B cell (primary cell): ENCODE data around the gene DLG1. TPM values are rescaled to one million over a fixed set of nuclear protein-coding genes. Genes with fewer than 3 reads are reported as not detected.

Source experiments
- ATAC-seq: fragments of 200-7000 bp; cut with Tn5 transposase; one replicate; pipeline ENCODE4 v1.10.0; 2021; ENCODE audit warnings: low read depth, mild to moderate bottlenecking, moderate number of reproducible peaks, moderate library complexity
- CTCF ChIA-PET: fragments of 350-600 bp; sonication (Branson Sonifier 250); formaldehyde crosslinking; loops from one replicate; lab custom pipeline; 2021; ENCODE audit warnings: antibody characterized with exemption, inconsistent platforms; lab: Charles Lee
- POLR2A ChIA-PET: fragments of 350-600 bp; sonication (Branson Sonifier 250); formaldehyde crosslinking; loops from one replicate; lab custom pipeline; 2021; ENCODE audit warnings: antibody characterized with exemption; lab: Charles Lee
- DNase-seq: peaks from one replicate; pipeline ENCODE4 v3.0.0; 2013
- H2AFZ ChIP-seq: 2 replicates; pipeline ENCODE4 v1.6.1; 2012; ENCODE audit warnings: mild to moderate bottlenecking, low read depth, low read length; ENCODE audit not compliant: insufficient read depth, poor library complexity, severe bottlenecking
- H3K27ac ChIP-seq, 2 donors: 1 replicate in 1 of 2; 2 replicates in 1 of 2; pipeline ENCODE4 v1.5.1; 2012 to 2013; ENCODE audit warnings: low read length in 2 of 2, mild to moderate bottlenecking in 2 of 2, moderate library complexity in 1 of 2
- H3K27me3 ChIP-seq, 4 experiments: fragments of 200-600 bp in 1 of 4; sonication (generic) in 1 of 4; replicated peaks in 1 of 4; 1 replicate in 2 of 4; 2 replicates in 2 of 4; pipeline versions ENCODE4 v1.6.1 to v1.7.0; 2013 to 2016; ENCODE audit warnings: low read length in 3 of 4, mild to moderate bottlenecking in 2 of 4, mixed read lengths in 1 of 4, moderate library complexity in 1 of 4; ENCODE audit not compliant: insufficient read depth in 4 of 4, control insufficient read depth in 3 of 4; ENCODE audit errors: control extremely low read depth in 1 of 4
- H3K36me3 ChIP-seq, 2 experiments: replicated peaks in 1 of 2; 1 replicate in 1 of 2; 2 replicates in 1 of 2; pipeline versions ENCODE4 v1.6.1 to v1.7.1; 2013; ENCODE audit warnings: low read length in 1 of 2; ENCODE audit not compliant: insufficient read depth in 2 of 2, control insufficient read depth in 1 of 2; ENCODE audit errors: control extremely low read depth in 1 of 2, extremely low read depth in 1 of 2
- H3K4me1 ChIP-seq, 2 donors: fragments of 200-600 bp in 1 of 2; sonication (generic) in 1 of 2; 1 replicate in 1 of 2; 2 replicates in 1 of 2; pipeline versions ENCODE4 v1.5.1 to v1.6.1; 2013 to 2017; ENCODE audit warnings: low read length in 2 of 2; ENCODE audit not compliant: control insufficient read depth in 2 of 2, insufficient read depth in 2 of 2
- H3K4me2 ChIP-seq: replicated peaks from 2 replicates; pipeline ENCODE3; 2012; ENCODE audit warnings: mild to moderate bottlenecking, low read depth, low read length; ENCODE audit not compliant: poor library complexity, severe bottlenecking
- H3K4me3 ChIP-seq, 5 experiments: fragments of 200-600 bp in 1 of 5; sonication (generic) in 1 of 5; 1 replicate in 3 of 5; 2 replicates in 2 of 5; pipeline versions ENCODE4 v1.5.1 to v1.7.0; 2011 to 2016; ENCODE audit warnings: low read length in 4 of 5, mild to moderate bottlenecking in 4 of 5, low read depth in 2 of 5, control low read depth in 1 of 5, moderate library complexity in 1 of 5; ENCODE audit not compliant: insufficient read depth in 1 of 5; ENCODE audit errors: control extremely low read depth in 1 of 5, extremely low read depth in 1 of 5
- H3K79me2 ChIP-seq: fragments of 200-600 bp; sonication (generic); one replicate; pipeline ENCODE4 v1.6.0; 2016; ENCODE audit warnings: low read length; ENCODE audit not compliant: control insufficient read depth, insufficient read depth
- H3K9ac ChIP-seq: fragments of 200-600 bp; sonication (generic); 2 replicates; pipeline ENCODE4 v1.6.1; 2017; ENCODE audit warnings: mild to moderate bottlenecking, low read length, moderate library complexity
- H3K9me3 ChIP-seq, 3 donors: one replicate each; pipeline versions ENCODE4 v1.6.1 to v1.7.1; 2013; ENCODE audit warnings: low read length in 2 of 3; ENCODE audit not compliant: control insufficient read depth in 2 of 3, insufficient read depth in 1 of 3; ENCODE audit errors: control extremely low read depth in 1 of 3
- H4K20me1 ChIP-seq: 2 replicates; pipeline ENCODE4 v1.6.0; 2012; ENCODE audit warnings: mild to moderate bottlenecking, low read length; ENCODE audit not compliant: insufficient read depth, control insufficient read depth, poor library complexity, severe bottlenecking
- H3K27ac Mint-ChIP-seq: one replicate; pipeline ENCODE4 v1.8.0; 2021; ENCODE audit warnings: mixed read lengths
- H3K27me3 Mint-ChIP-seq: one replicate; pipeline ENCODE4 v1.8.0; 2021; ENCODE audit warnings: mixed read lengths
- H3K4me1 Mint-ChIP-seq: one replicate; pipeline ENCODE4 v1.8.0; 2021; ENCODE audit warnings: mixed read lengths
- H3K4me3 Mint-ChIP-seq: one replicate; pipeline ENCODE4 v1.8.0; 2021; ENCODE audit warnings: mixed read lengths
- H3K9me3 Mint-ChIP-seq: one replicate; pipeline ENCODE4 v1.8.0; 2022; ENCODE audit warnings: mixed read lengths; ENCODE audit not compliant: insufficient read depth
- CTCF ChIP-seq: fragments of 200-600 bp; IDR thresholded peaks from one replicate; pipeline ENCODE4 v1.8.0; 2022; ENCODE audit warnings: antibody characterized with exemption, mild to moderate bottlenecking
- EZH2 ChIP-seq: IDR thresholded peaks from 2 replicates; pipeline ENCODE4 v1.6.1; 2012; ENCODE audit warnings: borderline replicate concordance, low read depth, mild to moderate bottlenecking, moderate library complexity, low read length; ENCODE audit not compliant: insufficient read depth, poor library complexity, severe bottlenecking
- WGBS: methylation state at CpG from one replicate; pipeline ENCODE4 v1.1.5; 2013; ENCODE audit warnings: missing lambda C conversion rate; ENCODE audit not compliant: insufficient coverage; 5-methylcytosine and 5-hydroxymethylcytosine counted together
- intact Hi-C: fragments of 100-400 bp; cut with micrococcal nuclease; formaldehyde crosslinking; loops from one replicate; pipeline ENCODE4 v1.10.0; 2022
- polyA plus RNA-seq: library from polyadenylated mRNA; depleted of rRNA; stranded (reverse); fragments of >200 nt; gene quantifications from 2 replicates; pipeline ENCODE4 v1.2.3, GENCODE V29; 2012
- total RNA-seq, 2 donors: library from RNA; stranded (reverse); fragments of 120-200 nt in 1 of 2; gene quantifications; 1 replicate in 1 of 2; 2 replicates in 1 of 2; pipeline versions ENCODE4 v1.2.3 to v1.2.4, GENCODE V29; 2013 to 2022

Gene DLG1
- total and polyA plus RNA-seq, 2 donors (not counting 1 experiment from before 2014, with no cell fraction given): 23.4 to 114 TPM

GRCh38 chr3:197262709-197263108 lies 35.7 kb downstream of the DLG1 start:
- Histone ChIP-seq H2AFZ (no peak overlapping the region), H3K27ac (no peak overlapping the region), H3K4me1 (no peaks in the 10 kb centered on the region), H3K27me3 (no peaks in the 10 kb centered on the region), H3K79me2 (peaks cover 48% of the 10 kb centered on the region), H3K4me3 (no peak overlapping the region), H3K4me2 (no peak overlapping the region), H3K9ac (no peak overlapping the region), H3K36me3 (no peaks in the 10 kb centered on the region), H4K20me1 (peaks cover 13% of the 10 kb centered on the region), H3K9me3 (no peaks in the 10 kb centered on the region)
- no peak for TF ChIP-seq EZH2
- no peak for TF ChIP-seq CTCF
- Mint-ChIP-seq H3K4me1 (peaks cover 11% of the 10 kb centered on the region), H3K4me3 (no peak overlapping the region), H3K27ac (no peak overlapping the region), H3K9me3 (no peaks in the 10 kb centered on the region), H3K27me3 (no peaks in the 10 kb centered on the region)
- no peak for ATAC-seq
- intact Hi-C loops: no loop called here
- DNase-seq: no peak
- ChIA-PET POLR2A (no interaction called here), CTCF (interaction anchor here (1.2 to 2.5 kb wide), 2 partner anchors 12 to 336 kb away, joined by 4 to 7 read pairs; no protein-coding TSS in a partner anchor)

DNA sequence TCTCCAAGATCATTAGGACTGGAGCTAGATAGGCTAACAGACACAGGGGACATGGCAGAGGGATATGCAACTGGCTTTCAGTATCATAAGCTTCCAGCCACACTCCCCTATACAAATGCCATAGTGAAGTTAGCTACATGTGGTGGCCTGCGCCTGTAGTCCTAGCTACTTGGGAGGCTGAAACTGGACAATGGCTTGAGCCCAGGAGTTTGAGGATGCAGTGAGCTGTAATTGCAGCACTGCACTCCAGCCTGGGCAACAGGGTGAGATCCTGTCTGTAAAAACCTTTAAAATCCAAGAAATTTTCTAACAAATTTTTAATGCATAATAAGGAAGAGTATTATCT lies 37.3 kb downstream of the DLG1 start:
- H3K4me2 ChIP-seq: no peak overlapping the region
- H2AFZ ChIP-seq: no peak overlapping the region
- no peaks in the 10 kb centered on the region for H3K27me3 ChIP-seq
- CTCF ChIA-PET: interaction anchor here (1.2 to 2.5 kb wide), 2 partner anchors 10 to 247 kb away, joined by 3 to 7 read pairs; no protein-coding TSS in a partner anchor
- Mint-ChIP-seq H3K27ac (no peak overlapping the region), H3K4me3 (no peak overlapping the region), H3K4me1 (peaks cover 11% of the 10 kb centered on the region), H3K9me3 (no peaks in the 10 kb centered on the region), H3K27me3 (no peaks in the 10 kb centered on the region)
- no peak for DNase-seq
- intact Hi-C loops: no loop called here
- no peak overlapping the region for H3K4me3 ChIP-seq
- no peaks in the 10 kb centered on the region for H3K4me1 ChIP-seq
- POLR2A ChIA-PET: no interaction called here
- TF ChIP-seq CTCF: no peak
- no peak overlapping the region for H3K27ac ChIP-seq
- ATAC-seq: no peak
- no peaks in the 10 kb centered on the region for H3K9me3 ChIP-seq
- H3K79me2 ChIP-seq: peaks cover 39% of the 10 kb centered on the region
- H4K20me1 ChIP-seq: peaks cover 20% of the 10 kb centered on the region
- WGBS: no CpG with 5 or more reads among the region's 1 CpG
- no peaks in the 10 kb centered on the region for H3K36me3 ChIP-seq
- no peak overlapping the region for H3K9ac ChIP-seq
